ENCODE data around the gene ZFAND4. TPM values are rescaled to one million over a fixed set of nuclear protein-coding genes. Genes with fewer than 3 reads are reported as not detected.
"Not testable (repeated sequence)": the region's sequence is repeated elsewhere in the genome, so short reads cannot be mapped to it uniquely, and the experiment has no call there.

Gene ZFAND4
- total RNA-seq, 2 experiments from 2014 or later: 30.4 to 34.5 TPM

DNA sequence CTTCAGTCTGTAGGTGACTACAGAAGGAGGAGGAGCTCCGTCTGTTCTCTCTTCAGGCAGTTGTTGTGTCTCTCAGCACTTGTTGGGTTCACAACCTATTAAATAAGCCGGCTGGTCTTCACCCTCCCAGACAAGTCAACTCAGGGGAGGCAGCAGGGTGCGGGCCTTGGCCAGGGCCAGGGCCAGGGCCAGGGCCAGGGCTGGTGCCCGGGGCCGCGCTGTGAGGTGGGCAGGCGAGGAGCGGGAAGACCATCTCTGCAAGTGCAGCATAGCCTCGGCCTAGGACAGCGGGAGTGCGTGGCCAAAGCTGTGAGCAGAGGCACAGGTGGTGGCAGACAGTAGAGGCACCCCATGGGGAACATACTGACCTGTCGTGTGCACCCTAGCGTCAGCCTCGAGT is 5.9 kb upstream of the ZFAND4 start:
- H3K9me3 ChIP-seq (ENCODE audit: control insufficient read depth in 1 of 2, insufficient read depth in 1 of 2, low read length in 2 of 2); H3K9me3 Mint-ChIP-seq; POLR2A ChIA-PET; CTCF ChIA-PET; H3K27ac Mint-ChIP-seq; H3K27me3 ChIP-seq (ENCODE audit: control insufficient read depth in 1 of 2, insufficient read depth in 2 of 2, low read length in 2 of 2); H3K4me1 Mint-ChIP-seq (ENCODE audit: low read depth); H3K27ac ChIP-seq (ENCODE audit: low read depth in 1 of 2, low read length in 2 of 2); H3K4me3 Mint-ChIP-seq; H3K4me1 ChIP-seq (ENCODE audit: insufficient read depth, low read length); H3K36me3 ChIP-seq (ENCODE audit: insufficient read depth, low read length); H3K36me3 Mint-ChIP-seq (ENCODE audit: low read depth); ATAC-seq (ENCODE audit: poor library complexity); H3K27me3 Mint-ChIP-seq; DNase-seq; H3K4me3 ChIP-seq (ENCODE audit: low read length): not testable (repeated sequence)
- intact Hi-C loops (cut with DNase I, micrococcal nuclease): loop anchor here in 1 of 2 experiments (10.0 kb wide), 1 partner anchor 434 kb away; no protein-coding TSS in a partner anchor

DNA sequence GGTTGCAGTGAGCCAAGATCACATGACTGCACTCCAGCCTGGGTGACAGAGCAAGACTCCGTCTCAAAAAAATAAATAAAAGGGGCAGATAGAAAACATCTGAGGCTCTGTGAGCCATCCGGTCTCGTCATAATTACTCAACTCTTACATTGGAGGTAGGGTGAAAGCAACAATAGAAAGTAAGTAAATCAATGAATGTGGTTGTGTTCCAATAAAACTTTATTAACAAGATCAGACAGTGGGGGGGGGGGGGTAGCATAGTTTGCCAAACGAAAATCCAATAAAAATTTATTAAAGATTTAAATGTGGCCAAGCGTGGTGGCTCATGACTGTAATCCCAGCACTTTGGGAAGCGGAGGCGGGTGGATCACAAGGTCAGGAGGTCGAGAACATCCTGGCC is 2.8 kb upstream of the ZFAND4 start:
- H3K36me3 Mint-ChIP-seq (ENCODE audit: low read depth): peaks cover 8% of the 10 kb centered on the region
- H3K4me1 ChIP-seq (ENCODE audit: insufficient read depth, low read length): peaks cover 12% of the 10 kb centered on the region
- H3K9me3 Mint-ChIP-seq: no peaks in the 10 kb centered on the region
- H3K27ac Mint-ChIP-seq: no peak overlapping the region
- H3K9me3 ChIP-seq (ENCODE audit: control insufficient read depth in 1 of 2, insufficient read depth in 1 of 2, low read length in 2 of 2): no peaks in the 10 kb centered on the region
- no peaks in the 10 kb centered on the region for H3K27me3 ChIP-seq (ENCODE audit: control insufficient read depth in 1 of 2, insufficient read depth in 2 of 2, low read length in 2 of 2)
- POLR2A ChIA-PET: no interaction called here
- no peak for ATAC-seq (ENCODE audit: poor library complexity)
- TF ChIP-seq, protein P1, sequence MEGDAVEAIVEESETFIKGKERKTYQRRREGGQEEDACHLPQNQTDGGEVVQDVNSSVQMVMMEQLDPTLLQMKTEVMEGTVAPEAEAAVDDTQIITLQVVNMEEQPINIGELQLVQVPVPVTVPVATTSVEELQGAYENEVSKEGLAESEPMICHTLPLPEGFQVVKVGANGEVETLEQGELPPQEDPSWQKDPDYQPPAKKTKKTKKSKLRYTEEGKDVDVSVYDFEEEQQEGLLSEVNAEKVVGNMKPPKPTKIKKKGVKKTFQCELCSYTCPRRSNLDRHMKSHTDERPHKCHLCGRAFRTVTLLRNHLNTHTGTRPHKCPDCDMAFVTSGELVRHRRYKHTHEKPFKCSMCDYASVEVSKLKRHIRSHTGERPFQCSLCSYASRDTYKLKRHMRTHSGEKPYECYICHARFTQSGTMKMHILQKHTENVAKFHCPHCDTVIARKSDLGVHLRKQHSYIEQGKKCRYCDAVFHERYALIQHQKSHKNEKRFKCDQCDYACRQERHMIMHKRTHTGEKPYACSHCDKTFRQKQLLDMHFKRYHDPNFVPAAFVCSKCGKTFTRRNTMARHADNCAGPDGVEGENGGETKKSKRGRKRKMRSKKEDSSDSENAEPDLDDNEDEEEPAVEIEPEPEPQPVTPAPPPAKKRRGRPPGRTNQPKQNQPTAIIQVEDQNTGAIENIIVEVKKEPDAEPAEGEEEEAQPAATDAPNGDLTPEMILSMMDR (IDR thresholded peaks at IDR 0.05): no peak
- no peak overlapping the region for H3K4me3 ChIP-seq (ENCODE audit: low read length)
- intact Hi-C loops (cut with DNase I, micrococcal nuclease): loop anchor here in 1 of 2 experiments (10.0 kb wide), 1 partner anchor 431 kb away; no protein-coding TSS in a partner anchor
- CTCF ChIA-PET: no interaction called here
- H3K27me3 Mint-ChIP-seq: no peaks in the 10 kb centered on the region
- H3K27ac ChIP-seq (ENCODE audit: low read depth in 1 of 2, low read length in 2 of 2): no peak overlapping the region
- no peak overlapping the region for H3K4me3 Mint-ChIP-seq
- no peaks in the 10 kb centered on the region for H3K36me3 ChIP-seq (ENCODE audit: insufficient read depth, low read length)
- H3K4me1 Mint-ChIP-seq (ENCODE audit: low read depth): peaks cover 23% of the 10 kb centered on the region
- no peak for DNase-seq

DNA sequence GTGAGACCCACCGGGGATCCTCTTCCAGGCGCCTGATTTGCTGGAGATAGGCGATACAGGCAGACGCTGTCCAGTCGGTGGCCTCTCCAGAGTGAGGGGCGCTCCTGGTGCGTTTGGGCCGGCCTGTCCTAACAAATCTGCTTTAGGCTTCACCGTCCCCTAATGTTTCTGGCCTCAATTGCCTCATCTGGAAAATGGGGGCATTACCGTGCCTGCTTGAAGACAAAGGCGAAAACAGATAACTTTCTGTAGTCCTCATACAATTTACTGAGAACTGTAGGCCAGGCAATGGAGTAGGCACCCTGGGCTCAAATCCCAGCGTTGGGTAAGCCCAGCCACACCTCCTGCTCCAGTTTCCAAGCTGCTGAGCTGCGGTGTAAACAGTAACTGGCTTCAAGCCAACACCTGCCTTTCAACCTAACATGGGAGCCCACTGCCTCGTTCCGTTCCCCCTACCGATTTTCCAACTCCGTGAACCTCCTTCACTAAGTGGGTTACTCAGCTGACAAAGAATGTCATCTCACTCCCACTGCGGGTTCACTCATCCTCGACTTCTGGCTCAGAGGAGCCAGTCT is 589 bp upstream of the ZFAND4 start:
- intact Hi-C loops (cut with DNase I, micrococcal nuclease): loop anchor here (2.0 to 10.0 kb wide), 5 partner anchors 54 to 428 kb away; partner anchors contain the start of gene WASHC2C (in 1 of the 2)
- Histone ChIP-seq H3K4me3 (ENCODE audit: low read length) (peak overlapping the region; percentile 86), H3K27me3 (ENCODE audit: control insufficient read depth in 1 of 2, insufficient read depth in 2 of 2, low read length in 2 of 2) (no peaks in the 10 kb centered on the region), H3K36me3 (ENCODE audit: insufficient read depth, low read length) (no peaks in the 10 kb centered on the region), H3K9me3 (ENCODE audit: control insufficient read depth in 1 of 2, insufficient read depth in 1 of 2, low read length in 2 of 2) (no peaks in the 10 kb centered on the region), H3K4me1 (ENCODE audit: insufficient read depth, low read length) (peaks cover 12% of the 10 kb centered on the region), H3K27ac (ENCODE audit: low read depth in 1 of 2, low read length in 2 of 2) (peak overlapping the region; percentile 64 to 81)
- peak in 2 of 14 experiments; percentile 24 to 40 for DNase-seq
- ATAC-seq (ENCODE audit: poor library complexity): no peak
- Mint-ChIP-seq H3K4me1 (ENCODE audit: low read depth) (peaks cover 42% of the 10 kb centered on the region), H3K9me3 (no peaks in the 10 kb centered on the region), H3K4me3 (peak overlapping the region; percentile 93), H3K27me3 (no peaks in the 10 kb centered on the region), H3K27ac (peak overlapping the region; percentile 87), H3K36me3 (ENCODE audit: low read depth) (peaks cover 8% of the 10 kb centered on the region)
- ChIA-PET POLR2A (interaction anchor here (1.5 kb wide), 2 partner anchors 54 to 93 kb away, joined by 7 to 15 read pairs; partner anchors contain the start of gene WASHC2C), CTCF (interaction anchor here (0.9 to 1.9 kb wide), 3 partner anchors 10 to 208 kb away, joined by 3 to 7 read pairs (median 5); no protein-coding TSS in a partner anchor)
- TF ChIP-seq, protein P1 (IDR thresholded peaks at IDR 0.05): no peak

DNA sequence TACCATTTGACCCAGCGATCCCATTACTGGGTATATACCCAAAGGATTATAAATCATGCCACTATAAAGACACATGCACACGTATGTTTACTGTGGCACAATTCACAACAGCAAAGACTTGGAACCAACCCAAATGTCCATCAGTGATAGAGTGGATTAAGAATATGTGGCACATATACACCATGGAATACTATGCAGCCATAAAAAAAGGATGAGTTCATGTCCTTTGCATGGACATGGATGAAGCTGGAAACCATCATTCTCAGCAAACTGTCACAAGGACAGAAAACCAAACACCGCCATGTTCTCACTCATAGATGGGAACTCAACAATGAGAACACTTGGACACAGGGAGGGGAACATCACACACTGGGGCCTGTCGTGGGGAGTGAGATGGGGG is 1.3 kb downstream of the ZFAND4 start:
- Histone ChIP-seq H3K4me3 (ENCODE audit: low read length) (peak overlapping the region; percentile 86), H3K4me1 (ENCODE audit: insufficient read depth, low read length) (peaks cover 12% of the 10 kb centered on the region)
- ATAC-seq (ENCODE audit: poor library complexity); H3K27ac ChIP-seq (ENCODE audit: low read depth in 1 of 2, low read length in 2 of 2); H3K36me3 Mint-ChIP-seq (ENCODE audit: low read depth); DNase-seq; H3K27me3 ChIP-seq (ENCODE audit: control insufficient read depth in 1 of 2, insufficient read depth in 2 of 2, low read length in 2 of 2); H3K36me3 ChIP-seq (ENCODE audit: insufficient read depth, low read length); H3K27me3 Mint-ChIP-seq; H3K9me3 Mint-ChIP-seq; H3K9me3 ChIP-seq (ENCODE audit: control insufficient read depth in 1 of 2, insufficient read depth in 1 of 2, low read length in 2 of 2): not testable (repeated sequence)
- ChIA-PET CTCF (interaction anchor here (1.5 kb wide), 1 partner anchor 8 kb away, joined by 5 read pairs; no protein-coding TSS in a partner anchor), POLR2A (interaction anchor here (1.1 to 1.5 kb wide), 6 partner anchors 9 to 206 kb away, joined by 3 to 15 read pairs (median 6); partner anchors contain the start of gene WASHC2C)
- intact Hi-C loops (cut with DNase I, micrococcal nuclease): loop anchor here (5.0 to 10.0 kb wide), 3 partner anchors 56 to 426 kb away; partner anchors contain the start of gene WASHC2C (in 1 of the 2)
- peaks cover 42% of the 10 kb centered on the region for H3K4me1 Mint-ChIP-seq (ENCODE audit: low read depth)
- peak overlapping the region; percentile 87 for H3K27ac Mint-ChIP-seq
- H3K4me3 Mint-ChIP-seq: peak overlapping the region; percentile 94

DNA sequence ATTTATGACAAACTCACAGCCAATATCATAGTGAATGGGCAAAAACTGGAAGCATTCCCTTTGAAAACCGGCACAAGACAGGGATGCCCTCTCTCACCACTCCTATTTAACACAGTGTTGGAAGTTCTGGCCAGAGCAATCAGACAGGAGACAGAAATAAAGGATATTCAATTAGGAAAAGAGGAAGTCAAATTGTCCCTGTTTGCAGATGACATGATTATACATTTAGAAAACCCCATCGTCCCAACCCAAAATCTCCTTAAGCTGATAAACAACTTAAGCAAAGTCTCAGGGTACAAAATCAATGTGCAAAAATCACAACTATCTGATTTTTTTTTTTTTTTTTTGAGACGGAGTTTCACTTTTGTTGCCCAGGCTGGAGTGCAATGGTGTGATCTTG is 2.7 kb downstream of the ZFAND4 start:
- CTCF ChIA-PET; H3K27me3 ChIP-seq (ENCODE audit: control insufficient read depth in 1 of 2, insufficient read depth in 2 of 2, low read length in 2 of 2); H3K27ac ChIP-seq (ENCODE audit: low read depth in 1 of 2, low read length in 2 of 2); DNase-seq; H3K9me3 Mint-ChIP-seq; H3K4me3 ChIP-seq (ENCODE audit: low read length); H3K9me3 ChIP-seq (ENCODE audit: control insufficient read depth in 1 of 2, insufficient read depth in 1 of 2, low read length in 2 of 2); H3K27me3 Mint-ChIP-seq; H3K36me3 ChIP-seq (ENCODE audit: insufficient read depth, low read length); ATAC-seq (ENCODE audit: poor library complexity): not testable (repeated sequence)
- intact Hi-C loops (cut with DNase I, micrococcal nuclease): loop anchor here (5.0 to 10.0 kb wide), 3 partner anchors 57 to 425 kb away; partner anchors contain the start of gene WASHC2C (in 1 of the 2)
- POLR2A ChIA-PET: interaction anchor here (0.6 to 0.8 kb wide), 2 partner anchors 11 to 1413 kb away, joined by 3 read pairs; no protein-coding TSS in a partner anchor
- Mint-ChIP-seq H3K36me3 (ENCODE audit: low read depth) (peaks cover 16% of the 10 kb centered on the region), H3K4me3 (peak overlapping the region; percentile 71), H3K27ac (peak overlapping the region; percentile 31), H3K4me1 (ENCODE audit: low read depth) (peaks cover 47% of the 10 kb centered on the region)
- H3K4me1 ChIP-seq (ENCODE audit: insufficient read depth, low read length): peaks cover 12% of the 10 kb centered on the region

Data from CD4-positive, alpha-beta T cell (primary cell).